ENCODE data around the gene COPS9.

Gene COPS9

DNA sequence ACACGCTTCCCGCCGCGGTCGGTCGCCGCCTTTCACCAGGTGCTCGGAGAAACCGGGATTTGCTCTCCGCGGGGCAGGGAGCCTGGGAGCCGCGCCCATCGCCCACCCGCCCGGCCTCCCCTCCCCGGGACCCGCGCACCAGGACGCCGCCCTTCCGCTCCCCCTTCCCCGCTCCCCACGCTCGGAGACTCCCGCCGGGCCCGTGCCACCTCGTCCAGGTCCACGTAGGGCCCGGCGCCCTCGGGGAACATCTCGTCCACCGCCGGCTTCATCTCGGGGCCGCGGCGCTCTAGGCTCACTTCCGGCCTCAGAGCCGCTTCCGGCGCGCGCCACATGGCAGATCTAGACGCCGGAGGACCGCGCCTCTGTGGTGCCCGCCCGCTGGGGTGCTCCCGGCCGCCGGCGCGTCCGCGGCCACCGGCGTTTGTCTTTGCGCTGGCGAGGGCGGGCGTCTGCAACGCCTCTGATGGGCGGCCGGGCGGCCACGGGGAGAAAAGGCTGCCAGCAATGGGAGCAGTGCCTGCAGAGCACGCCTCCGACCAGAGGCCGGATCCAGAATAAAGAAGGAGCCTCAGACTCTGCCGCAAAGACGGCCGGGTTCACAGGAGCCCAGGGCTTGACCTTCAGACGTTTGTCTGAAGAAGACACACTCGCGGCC, at the start of gene COPS9:
TSS of gene COPS9 (minus strand) at position 293 of the 658 bp plus-strand sequence. CDS start at position 272, 21 bp downstream.
- peak; percentile 56 to 77 for DNase-seq

- DNase-seq: no peak
These were observed 48.6 kb upstream of the COPS9 start for GRCh38 chr2:240184656-240185055.

DNA sequence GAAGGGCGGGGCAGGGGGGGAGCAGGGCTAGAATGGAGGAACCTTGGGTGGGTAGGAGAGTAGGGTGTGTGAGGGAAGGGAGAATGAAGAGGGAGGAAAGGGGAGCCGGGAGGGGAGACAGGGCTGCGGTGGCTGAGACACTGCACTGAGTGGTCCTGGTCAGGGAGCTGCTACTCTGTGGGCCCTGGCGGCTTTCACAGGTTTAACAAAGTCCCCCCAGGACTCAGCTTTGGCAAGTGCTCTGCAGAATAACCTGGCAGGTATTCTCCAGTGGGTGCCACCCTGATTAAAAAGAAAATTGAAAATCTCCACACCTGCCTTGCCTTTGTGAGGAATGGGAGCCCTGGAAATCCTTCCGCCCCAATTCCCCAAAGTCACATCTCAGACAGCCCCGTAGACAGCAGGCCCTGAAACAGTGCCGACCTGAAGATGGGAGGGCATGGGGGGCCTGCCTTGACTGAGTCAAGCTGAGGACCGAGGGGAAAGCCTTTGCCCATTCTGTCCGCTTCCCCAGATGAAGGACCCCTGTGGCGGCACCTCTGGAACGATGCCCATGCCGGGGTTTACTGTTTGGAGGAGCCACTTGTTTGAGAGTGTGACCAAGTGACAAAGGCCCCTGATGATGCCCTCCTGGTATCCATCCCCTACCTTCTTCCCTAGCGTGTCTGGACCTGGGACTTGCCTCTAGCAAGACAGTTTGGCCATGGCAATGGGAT, 47.9 kb upstream of the COPS9 start:
- no peak for DNase-seq

DNA sequence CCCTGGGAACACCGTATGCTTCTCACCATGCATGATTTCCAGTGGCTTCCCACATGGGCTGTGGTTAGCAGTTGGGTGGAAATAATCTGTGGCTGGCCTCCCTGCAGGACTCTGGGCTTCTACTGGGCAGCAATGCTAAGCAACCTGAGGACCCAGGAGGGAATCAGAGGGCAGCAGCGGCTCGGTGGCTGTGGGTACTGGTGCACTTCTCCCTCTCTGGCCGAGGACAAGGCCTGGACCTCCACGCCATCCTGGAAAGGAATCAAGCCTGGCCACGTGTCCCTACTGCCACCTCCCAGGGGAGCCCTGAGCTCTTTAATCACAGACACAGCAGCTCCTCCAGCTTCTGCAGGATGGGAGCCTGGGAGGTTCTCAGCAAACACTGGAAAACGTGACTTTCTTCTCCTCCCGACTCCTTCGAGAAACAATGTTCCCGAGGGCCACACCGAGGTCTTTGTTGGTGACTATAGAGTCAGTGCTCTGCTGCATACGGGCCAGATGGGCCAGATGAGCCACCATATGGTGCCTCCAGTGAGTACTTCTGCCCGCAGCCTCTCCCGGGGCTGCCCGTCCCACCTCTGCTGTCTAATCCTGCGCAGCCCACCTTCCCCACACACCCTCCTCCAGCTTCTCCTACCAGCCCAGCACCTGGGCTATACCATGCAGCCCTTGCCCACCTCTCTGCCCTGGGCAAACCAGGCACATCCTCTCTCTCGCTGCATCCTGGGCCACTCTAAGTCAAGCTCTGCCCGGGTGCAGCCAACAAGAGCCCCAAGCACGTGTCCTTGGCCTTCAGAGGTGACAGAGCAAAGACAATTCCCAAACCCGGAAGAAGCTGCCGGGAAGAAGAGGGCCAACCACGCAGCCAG, 47.1 kb upstream of the COPS9 start:
- DNase-seq: no peak

- DNase-seq: no peak
These were observed 46.4 kb upstream of the COPS9 start for GRCh38 chr2:240182476-240182875.

DNA sequence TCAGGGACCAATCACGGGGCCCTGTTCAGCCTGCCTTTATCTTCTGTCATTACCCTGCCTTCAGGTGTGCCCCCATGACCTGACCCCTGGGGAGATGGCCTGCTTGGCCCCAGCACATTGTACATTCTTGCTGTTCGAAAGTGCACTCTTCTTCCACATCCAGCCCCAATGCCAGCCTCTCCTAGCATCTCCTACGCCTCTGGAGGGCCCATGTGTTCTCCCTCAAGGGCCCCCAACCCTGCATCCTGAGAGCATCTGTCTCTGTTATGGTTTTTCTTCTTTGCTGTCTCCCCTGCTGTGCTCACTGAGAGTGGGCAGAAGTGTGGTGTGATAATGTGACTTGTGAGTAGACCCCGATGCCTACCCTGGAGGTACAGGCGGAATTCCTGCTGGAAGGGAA, 45.9 kb upstream of the COPS9 start:
- no peak for DNase-seq

- no peak for DNase-seq
These were observed 44.0 kb upstream of the COPS9 start for GRCh38 chr2:240179941-240180666.

DNA sequence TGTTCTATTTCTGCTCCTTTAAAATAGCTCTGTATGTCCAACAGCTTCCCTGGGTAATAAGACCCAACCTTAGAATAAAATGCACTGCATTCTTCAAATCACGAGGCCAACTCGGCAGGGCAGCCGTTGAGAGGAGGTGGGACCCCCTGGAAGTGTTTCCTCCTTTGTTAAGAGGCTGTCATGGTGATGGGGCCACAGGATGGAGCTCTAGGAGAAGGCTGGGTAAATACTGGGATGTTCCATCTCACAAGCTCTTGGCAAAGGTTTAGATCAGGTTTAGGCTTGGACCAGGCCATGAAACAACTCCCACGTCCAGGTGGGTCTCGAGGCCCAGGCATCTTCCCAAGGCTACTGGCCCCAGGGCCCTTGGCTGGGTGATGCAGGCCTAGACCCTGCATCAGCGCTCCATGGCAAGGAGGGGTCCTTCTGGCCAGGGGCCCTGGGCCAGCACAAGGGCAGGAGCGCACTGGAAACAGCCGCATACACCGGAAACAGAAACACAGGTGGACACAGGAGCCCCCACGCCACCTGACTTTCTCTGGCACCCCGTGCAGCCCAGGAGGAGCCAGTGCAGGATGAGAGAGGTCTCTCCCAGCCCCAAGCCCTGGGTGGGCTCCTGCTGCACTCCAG, 43.2 kb upstream of the COPS9 start:
- DNase-seq: no peak

- no peak for DNase-seq
These were observed 42.5 kb upstream of the COPS9 start for GRCh38 chr2:240178564-240178963.

DNA sequence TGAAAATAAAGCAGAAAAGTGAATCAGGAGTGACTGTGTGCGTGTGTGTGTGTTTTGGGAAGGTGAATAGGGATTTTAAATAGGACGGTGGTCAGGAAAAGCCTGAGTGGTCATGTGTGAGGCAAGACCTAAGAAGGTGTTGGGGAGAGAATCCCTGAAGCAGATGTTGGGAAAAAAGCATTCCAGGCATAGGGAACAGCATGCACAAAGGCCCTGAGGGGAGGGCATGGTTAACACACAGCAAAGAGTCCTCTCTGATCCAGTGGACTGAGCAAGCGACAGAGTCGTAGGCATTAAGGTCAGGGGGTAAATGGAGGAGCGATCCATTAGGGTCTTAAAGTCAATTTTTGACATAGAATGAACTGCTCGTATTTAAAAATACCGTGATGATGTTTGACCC, 38.4 kb upstream of the COPS9 start:
- DNase-seq: no peak

GRCh38 chr2:240172071-240172895, 36.2 kb upstream of the COPS9 start:
- DNase-seq: no peak

GRCh38 chr2:240170883-240171282, 34.8 kb upstream of the COPS9 start:
- DNase-seq: no peak

DNA sequence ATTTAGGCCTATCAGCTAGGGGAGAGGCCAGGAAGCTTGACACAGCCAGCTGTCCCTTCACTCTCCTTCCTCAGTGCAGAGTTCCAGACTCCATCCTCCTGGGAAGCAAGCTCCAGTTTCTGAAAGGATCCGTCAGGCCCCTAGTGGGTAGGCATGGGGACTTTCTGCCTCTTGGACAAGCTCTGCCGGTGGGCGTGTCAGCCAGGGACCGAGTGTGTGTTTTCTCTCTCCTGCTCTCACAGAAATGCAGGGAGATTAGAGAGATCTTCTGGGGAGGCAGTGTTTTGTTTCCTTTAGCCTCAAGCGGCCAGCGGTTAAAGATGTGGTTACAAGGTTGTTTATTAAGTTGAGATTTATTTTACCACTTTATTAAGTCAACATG, 34.2 kb upstream of the COPS9 start:
- DNase-seq: no peak

DNA sequence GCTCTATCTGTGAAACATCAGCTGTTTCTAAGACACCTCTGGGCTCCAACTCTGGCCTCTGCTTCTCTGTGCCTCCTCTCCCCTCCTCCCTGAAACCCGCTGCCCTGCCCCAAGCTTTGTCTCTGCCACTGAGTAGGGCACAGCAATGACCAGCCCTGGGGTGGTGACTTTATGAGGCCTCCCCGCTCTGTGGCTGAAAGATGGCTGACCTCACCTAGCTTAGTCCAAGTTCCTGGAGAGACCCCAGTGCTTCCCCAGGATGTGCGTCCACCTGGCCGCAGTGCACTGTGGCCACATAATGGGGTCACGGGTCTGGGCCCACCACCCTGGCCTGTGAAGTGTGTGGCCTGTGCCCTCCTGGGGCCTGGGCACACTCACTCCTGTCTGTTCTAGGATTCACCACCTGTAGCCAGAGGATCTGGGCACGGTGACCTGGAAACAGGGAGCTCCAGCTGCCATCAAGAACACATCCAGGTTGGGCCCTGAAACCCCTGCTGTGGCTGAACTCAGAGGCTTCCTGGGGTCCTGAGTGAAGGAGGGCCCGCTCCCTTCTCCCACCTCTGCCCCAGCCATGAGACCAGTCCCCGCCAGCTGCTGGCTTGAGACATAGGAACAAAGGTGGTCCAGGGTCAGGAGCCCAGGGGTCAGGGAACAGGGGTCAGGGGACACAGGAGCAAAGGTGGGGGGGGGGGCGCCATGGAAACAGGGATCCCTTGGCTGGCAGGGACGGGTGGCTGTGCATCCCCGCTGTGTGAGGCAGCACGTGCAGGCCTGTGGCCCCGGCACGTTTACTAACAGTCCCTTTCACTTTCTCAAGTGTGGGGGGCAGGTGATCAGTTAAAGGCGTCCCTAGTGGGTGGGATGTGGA, 33.6 kb upstream of the COPS9 start:
- no peak for DNase-seq

GRCh38 chr2:240168546-240169361, 32.6 kb upstream of the COPS9 start:
- DNase-seq: no peak

DNA sequence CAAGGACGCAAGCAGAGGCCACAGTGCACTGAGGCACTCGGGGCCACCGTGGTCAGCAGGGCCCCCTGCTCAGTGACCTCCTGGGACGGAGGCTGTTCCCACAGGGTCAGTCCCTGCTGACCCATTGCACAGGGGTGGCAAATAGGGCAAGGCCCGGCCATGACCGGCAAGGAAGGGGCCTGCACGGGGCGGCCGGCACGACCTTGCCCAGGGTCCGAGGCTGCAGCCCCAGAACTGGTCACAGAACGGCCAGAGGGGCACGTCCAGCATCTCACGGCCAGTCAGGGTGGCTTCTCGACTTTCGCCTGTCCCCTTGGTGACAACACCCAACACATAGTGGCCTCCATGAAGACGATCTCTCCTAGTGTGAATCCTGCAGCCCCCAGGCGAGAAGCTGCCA, 31.9 kb upstream of the COPS9 start:
- no peak for DNase-seq

DNA sequence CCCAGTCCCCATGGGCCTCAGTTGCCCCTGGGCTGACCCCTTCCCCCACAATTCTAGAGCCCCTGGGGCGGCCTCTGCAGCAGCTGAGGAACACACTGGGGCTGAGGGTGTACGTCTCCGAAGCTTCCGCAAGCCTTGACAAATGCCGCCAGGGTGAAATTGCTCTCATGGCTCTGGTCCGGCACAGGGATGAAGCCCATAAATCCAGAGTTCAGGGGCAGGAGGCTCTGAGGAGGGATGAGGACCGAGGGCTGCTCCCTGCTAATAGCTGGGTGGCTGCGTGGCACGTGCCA, 31.4 kb upstream of the COPS9 start:
- DNase-seq: no peak

- no peak for DNase-seq
These were observed 30.9 kb upstream of the COPS9 start for GRCh38 chr2:240166761-240167587.

DNA sequence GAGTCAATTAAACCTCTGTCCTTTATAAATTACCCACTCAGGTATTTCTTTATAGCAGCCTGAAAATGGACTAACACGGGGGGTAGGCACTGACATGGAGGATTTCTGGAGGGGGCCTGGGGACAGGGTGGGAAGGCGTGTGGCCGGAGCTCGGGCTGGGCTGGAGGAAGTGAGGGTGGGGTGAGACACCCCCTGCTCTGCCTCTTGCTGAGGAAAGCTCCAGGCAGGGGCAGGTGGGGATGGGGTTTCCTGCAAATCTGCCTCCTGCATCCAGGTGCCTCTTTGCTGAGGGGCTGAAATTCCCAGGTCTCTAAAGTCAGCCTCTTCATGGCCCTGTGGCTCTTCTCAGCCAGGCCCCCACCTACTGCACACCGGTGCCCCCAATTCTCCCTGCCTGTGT, 30.1 kb upstream of the COPS9 start:
- DNase-seq: no peak

All from SW 1271 (cell line).